Endothelial cell (in vitro differentiated cells): ENCODE results near the gene PROKR1. TPM values are rescaled to one million over a fixed set of nuclear protein-coding genes. Genes with fewer than 3 reads are reported as not detected.

ENCODE experiments used
- DNase-seq: peaks from one replicate; pipeline ENCODE4 v3.0.0; 2021; ENCODE audit warnings: low spot score
- H3K27ac Mint-ChIP-seq: one replicate; pipeline ENCODE4 v1.8.0; 2021; ENCODE audit warnings: mixed read lengths, inconsistent platforms; ENCODE audit not compliant: unreplicated experiment
- H3K27me3 Mint-ChIP-seq: one replicate; pipeline ENCODE4 v1.8.0; 2021; ENCODE audit warnings: mild to moderate bottlenecking, moderate library complexity, mixed read lengths, inconsistent platforms; ENCODE audit not compliant: unreplicated experiment
- H3K36me3 Mint-ChIP-seq: one replicate; pipeline ENCODE4 v1.8.0; 2021; ENCODE audit warnings: mild to moderate bottlenecking, low read depth, mixed read lengths, inconsistent platforms; ENCODE audit not compliant: unreplicated experiment
- H3K4me1 Mint-ChIP-seq: one replicate; pipeline ENCODE4 v1.8.0; 2021; ENCODE audit warnings: mild to moderate bottlenecking, mixed read lengths, inconsistent platforms; ENCODE audit not compliant: unreplicated experiment
- H3K4me3 Mint-ChIP-seq: one replicate; pipeline ENCODE4 v1.8.0; 2021; ENCODE audit warnings: mild to moderate bottlenecking, mixed read lengths, inconsistent platforms; ENCODE audit not compliant: unreplicated experiment
- H3K9me3 Mint-ChIP-seq: one replicate; pipeline ENCODE4 v1.8.0; 2021; ENCODE audit warnings: mixed read lengths, inconsistent platforms; ENCODE audit not compliant: unreplicated experiment
- CTCF ChIP-seq: fragments of 200-600 bp; sonication (generic); IDR thresholded peaks from one replicate; pipeline ENCODE4 v1.5.0; 2021; ENCODE audit warnings: antibody characterized with exemption; ENCODE audit not compliant: unreplicated experiment
- total RNA-seq: library from RNA; stranded (reverse); fragmentation: NEBNext Ultra II Directional; extraction: Animal tissue kit (Norgen Biotek cat#: 25700); gene quantifications from one replicate; pipeline ENCODE4 v1.2.1, GENCODE V29; 2021; ENCODE audit not compliant: unreplicated experiment

The PROKR1 gene
- total RNA-seq, 1 donor from 2014 or later, result 0.38 TPM

GRCh38 chr2:68706637-68707036, 63.3 kb downstream of the PROKR1 start:
- H3K4me1 Mint-ChIP-seq, result peaks cover 5% of the 10 kb centered on the region
- no peak for TF ChIP-seq CTCF
- H3K27me3 Mint-ChIP-seq, result no peaks in the 10 kb centered on the region
- DNase-seq, result no peak
- no peak overlapping the region for H3K4me3 Mint-ChIP-seq
- no peak overlapping the region for H3K27ac Mint-ChIP-seq
- H3K36me3 Mint-ChIP-seq, result no peaks in the 10 kb centered on the region
- no peaks in the 10 kb centered on the region for H3K9me3 Mint-ChIP-seq

Other genes starting within 250 kb of the PROKR1 start
- 1.6 TPM for gene FBXO48, start 176.3 kb upstream of the PROKR1 start, total RNA-seq
- 12.9 TPM for gene APLF, start 176.0 kb upstream of the PROKR1 start, total RNA-seq
- gene ARHGAP25, start 91.2 kb downstream of the PROKR1 start, total RNA-seq, result 4.6 TPM
- not detected for gene BMP10, start 227.8 kb downstream of the PROKR1 start, total RNA-seq